Mammary epithelial cell (primary cell): Measurements from ENCODE around the gene P2RX1.

Source experiments
- CTCF ChIP-seq, 2 donors: IDR thresholded peaks in 1 of 2; conservative IDR thresholded peaks in 1 of 2; 2 replicates each; pipeline ENCODE4 v1.5.1; 2011 to 2012; ENCODE audit warnings: inconsistent platforms in 2 of 2, low read length in 2 of 2, mild to moderate bottlenecking in 2 of 2, control low read depth in 1 of 2, low read depth in 1 of 2; ENCODE audit not compliant: insufficient read depth in 1 of 2; ENCODE audit errors: extremely low read depth in 1 of 2
- EZH2 ChIP-seq: IDR thresholded peaks from 2 replicates; pipeline ENCODE4 v1.6.1; 2012; ENCODE audit warnings: low read length, inconsistent platforms, borderline replicate concordance

- TF ChIP-seq CTCF (conservative IDR thresholded peaks at IDR 0.05 in 1 of 2, IDR thresholded peaks at IDR 0.05 in 1 of 2; ENCODE audit: extremely low read depth in 1 of 2, insufficient read depth in 1 of 2, low read depth in 1 of 2, low read length in 2 of 2) (no peak), EZH2 (no peak)
Measured at GRCh38 chr17:3887394-3887793, 28.9 kb downstream of the P2RX1 start.
